ENCODE results near the gene TFAP2D.

TFAP2D gene

GRCh38 chr6:50822078-50822476, 108.8 kb downstream of the TFAP2D start:
- H3K4me3 ChIP-seq (ENCODE audit: low read depth, low read length, poor library complexity, severe bottlenecking), result no peak overlapping the region
- no peak overlapping the region for H3K27ac ChIP-seq (ENCODE audit: low read depth, low read length, poor library complexity, severe bottlenecking)
- H3K9ac ChIP-seq (ENCODE audit: low read length), result no peak overlapping the region
- H3K27me3 ChIP-seq (ENCODE audit: insufficient read depth, low read length), result no peaks in the 10 kb centered on the region; the same call in 1 of the 2 replicates
- no peak overlapping the region for H3K4me2 ChIP-seq (ENCODE audit: low read length)
- no peaks in the 10 kb centered on the region for H3K9me3 ChIP-seq (ENCODE audit: low read length)
- H3K4me1 ChIP-seq (ENCODE audit: insufficient read depth, low read length, severe bottlenecking), result no peaks in the 10 kb centered on the region
- TF ChIP-seq EZH2 (IDR thresholded peaks at IDR 0.05; ENCODE audit: borderline replicate concordance, low read length) (no peak), CTCF (IDR thresholded peaks at IDR 0.05; ENCODE audit: low read length) (no peak)
- no peaks in the 10 kb centered on the region for H3K9me2 ChIP-seq (ENCODE audit: low read depth, low read length)
- no peaks in the 10 kb centered on the region for H3K36me3 ChIP-seq (ENCODE audit: insufficient read depth, low read length)
- H4K20me1 ChIP-seq (ENCODE audit: insufficient read depth, low read length), result no peaks in the 10 kb centered on the region
- H2AFZ ChIP-seq (ENCODE audit: low read length), result no peak overlapping the region
- H3K79me2 ChIP-seq (ENCODE audit: insufficient read depth, low read length), result no peaks in the 10 kb centered on the region
- no peaks in the 10 kb centered on the region for H3F3A ChIP-seq (ENCODE audit: insufficient read depth, low read length)

All from OCI-LY1 (cell line).